Calu3 (cell line): ENCODE data around the gene IRF1. TPM values are rescaled to one million over a fixed set of nuclear protein-coding genes. Genes with fewer than 3 reads are reported as not detected.

Experiments
- BruUV-seq: library from RNA; stranded (reverse); fragments of 400-500 nt; replicated peaks from 2 replicates; lab custom pipeline; 2021; lab: Mats Ljungman, UMichigan
- CTCF ChIA-PET: fragments of 300-600 bp; sonication (Branson Sonifier 250); formaldehyde crosslinking; loops from one replicate; lab custom pipeline; 2022; ENCODE audit warnings: antibody characterized with exemption; lab: Charles Lee
- DNase-seq: peaks from one replicate; pipeline ENCODE4 v3.0.0; 2022
- H3K27ac Mint-ChIP-seq: one replicate; pipeline ENCODE4 v1.8.0; 2022; ENCODE audit warnings: mixed read lengths; ENCODE audit not compliant: unreplicated experiment
- H3K27me3 Mint-ChIP-seq: one replicate; pipeline ENCODE4 v1.8.0; 2022; ENCODE audit warnings: mixed read lengths; ENCODE audit not compliant: unreplicated experiment
- H3K36me3 Mint-ChIP-seq: one replicate; pipeline ENCODE4 v1.8.0; 2022; ENCODE audit warnings: mild to moderate bottlenecking, moderate library complexity, mixed read lengths; ENCODE audit not compliant: insufficient read depth, unreplicated experiment
- H3K4me1 Mint-ChIP-seq: one replicate; pipeline ENCODE4 v1.8.0; 2022; ENCODE audit warnings: mild to moderate bottlenecking, low read depth, mixed read lengths; ENCODE audit not compliant: unreplicated experiment
- H3K4me3 Mint-ChIP-seq: one replicate; pipeline ENCODE4 v1.8.0; 2022; ENCODE audit warnings: mild to moderate bottlenecking, low read depth, moderate library complexity, mixed read lengths; ENCODE audit not compliant: unreplicated experiment
- H3K9me3 Mint-ChIP-seq: one replicate; pipeline ENCODE4 v1.8.0; 2022; ENCODE audit warnings: low read depth, mixed read lengths; ENCODE audit not compliant: unreplicated experiment
- intact Hi-C: fragments of 100-400 bp; cut with micrococcal nuclease; formaldehyde crosslinking; loops from one replicate; pipeline ENCODE4 v1.10.0; 2022; ENCODE audit not compliant: unreplicated experiment
- total RNA-seq: library from RNA; stranded (reverse); gene quantifications from 2 replicates; pipeline ENCODE4 v1.2.3, GENCODE V29; 2022
- TF ChIP-seq, protein P1 (sequence below): fragments of 200-600 bp; IDR thresholded peaks from one replicate; pipeline ENCODE4 v1.8.0; 2022; ENCODE audit warnings: antibody characterized with exemption; ENCODE audit not compliant: unreplicated experiment

The IRF1 gene
- total RNA-seq, 1 experiment from 2014 or later = 64.0 TPM

DNA sequence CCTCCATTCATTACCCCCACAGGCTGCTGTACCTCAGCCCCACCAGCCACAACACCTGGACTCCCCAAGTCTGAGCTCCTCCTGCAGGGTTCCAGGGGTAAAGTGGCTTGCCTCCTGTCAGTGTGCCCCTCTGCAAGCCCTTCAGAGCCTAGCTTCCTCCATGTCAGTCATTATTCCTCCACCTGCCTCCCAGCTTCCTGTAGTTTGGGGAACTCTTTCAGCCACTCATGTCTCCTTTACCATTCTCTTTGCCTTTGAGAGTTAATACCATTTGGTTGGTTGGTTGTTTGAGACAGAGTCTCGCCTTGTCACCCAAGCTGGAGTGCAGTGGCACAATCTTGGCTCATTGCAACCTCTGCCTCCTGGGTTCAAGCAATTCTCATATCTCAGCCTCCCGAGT is 36.2 kb downstream of the IRF1 start:
- DNase-seq = no peak
- TF ChIP-seq, protein P1, sequence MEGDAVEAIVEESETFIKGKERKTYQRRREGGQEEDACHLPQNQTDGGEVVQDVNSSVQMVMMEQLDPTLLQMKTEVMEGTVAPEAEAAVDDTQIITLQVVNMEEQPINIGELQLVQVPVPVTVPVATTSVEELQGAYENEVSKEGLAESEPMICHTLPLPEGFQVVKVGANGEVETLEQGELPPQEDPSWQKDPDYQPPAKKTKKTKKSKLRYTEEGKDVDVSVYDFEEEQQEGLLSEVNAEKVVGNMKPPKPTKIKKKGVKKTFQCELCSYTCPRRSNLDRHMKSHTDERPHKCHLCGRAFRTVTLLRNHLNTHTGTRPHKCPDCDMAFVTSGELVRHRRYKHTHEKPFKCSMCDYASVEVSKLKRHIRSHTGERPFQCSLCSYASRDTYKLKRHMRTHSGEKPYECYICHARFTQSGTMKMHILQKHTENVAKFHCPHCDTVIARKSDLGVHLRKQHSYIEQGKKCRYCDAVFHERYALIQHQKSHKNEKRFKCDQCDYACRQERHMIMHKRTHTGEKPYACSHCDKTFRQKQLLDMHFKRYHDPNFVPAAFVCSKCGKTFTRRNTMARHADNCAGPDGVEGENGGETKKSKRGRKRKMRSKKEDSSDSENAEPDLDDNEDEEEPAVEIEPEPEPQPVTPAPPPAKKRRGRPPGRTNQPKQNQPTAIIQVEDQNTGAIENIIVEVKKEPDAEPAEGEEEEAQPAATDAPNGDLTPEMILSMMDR = no peak
- no peaks in the 10 kb centered on the region for H3K27me3 Mint-ChIP-seq
- intact Hi-C loops = no loop called here
- no peaks in the 10 kb centered on the region for H3K36me3 Mint-ChIP-seq
- H3K4me3 Mint-ChIP-seq = no peak overlapping the region
- H3K9me3 Mint-ChIP-seq = peaks cover 5% of the 10 kb centered on the region
- H3K27ac Mint-ChIP-seq = no peak overlapping the region
- H3K4me1 Mint-ChIP-seq = peaks cover 19% of the 10 kb centered on the region
- BruUV-seq = no TSS peak
- CTCF ChIA-PET = no interaction called here

DNA sequence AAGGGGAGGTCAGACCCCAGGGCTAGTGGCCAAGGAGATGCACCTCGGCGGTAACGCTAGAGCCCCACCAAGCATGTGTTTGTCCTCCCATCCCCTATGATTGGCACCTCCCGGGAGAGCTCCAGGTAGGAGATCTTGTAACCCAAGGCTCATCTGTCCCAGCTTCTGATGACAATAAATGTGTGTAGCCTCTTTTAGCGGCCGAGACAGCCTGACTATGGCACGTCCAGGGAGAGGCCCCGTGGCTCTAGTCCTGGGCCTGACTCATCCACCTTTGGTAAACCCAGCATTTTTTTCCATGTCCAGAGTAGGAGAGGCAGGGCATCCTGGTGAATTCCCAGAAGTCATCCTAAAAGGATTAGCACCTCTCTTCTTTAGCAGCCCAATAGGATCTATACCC is 39.2 kb downstream of the IRF1 start:
- Mint-ChIP-seq H3K27ac (no peak overlapping the region), H3K9me3 (peaks cover 14% of the 10 kb centered on the region), H3K4me1 (peaks cover 19% of the 10 kb centered on the region), H3K36me3 (no peaks in the 10 kb centered on the region), H3K4me3 (no peak overlapping the region), H3K27me3 (no peaks in the 10 kb centered on the region)
- no peak for DNase-seq
- BruUV-seq = no TSS peak
- CTCF ChIA-PET = no interaction called here
- TF ChIP-seq, protein P1 = no peak
- intact Hi-C loops = no loop called here

DNA sequence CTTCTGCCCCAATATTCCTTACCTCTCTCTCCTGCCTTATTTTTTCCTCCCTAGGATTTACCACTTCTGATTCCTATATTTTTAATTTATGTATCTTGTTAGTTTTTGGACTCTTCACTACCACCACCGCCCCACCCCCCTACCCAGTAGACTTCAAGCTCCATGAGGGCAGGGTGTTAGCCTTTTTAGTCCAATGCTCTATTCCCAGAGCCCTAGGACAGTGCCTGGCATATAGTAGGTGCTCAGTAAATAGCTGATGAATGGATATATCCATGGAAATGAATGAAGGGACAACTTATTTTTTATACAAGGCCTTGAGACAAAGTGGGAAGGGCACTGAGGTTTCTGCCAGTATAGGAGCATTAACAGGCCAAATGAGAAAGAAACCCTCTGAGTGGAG is 41.5 kb downstream of the IRF1 start:
- H3K4me3 Mint-ChIP-seq = no peak overlapping the region
- intact Hi-C loops = no loop called here
- H3K36me3 Mint-ChIP-seq = no peaks in the 10 kb centered on the region
- CTCF ChIA-PET = no interaction called here
- peaks cover 14% of the 10 kb centered on the region for H3K9me3 Mint-ChIP-seq
- DNase-seq = no peak
- peaks cover 30% of the 10 kb centered on the region for H3K4me1 Mint-ChIP-seq
- H3K27ac Mint-ChIP-seq = no peak overlapping the region
- TF ChIP-seq, protein P1 = no peak
- no TSS peak for BruUV-seq
- H3K27me3 Mint-ChIP-seq = no peaks in the 10 kb centered on the region

DNA sequence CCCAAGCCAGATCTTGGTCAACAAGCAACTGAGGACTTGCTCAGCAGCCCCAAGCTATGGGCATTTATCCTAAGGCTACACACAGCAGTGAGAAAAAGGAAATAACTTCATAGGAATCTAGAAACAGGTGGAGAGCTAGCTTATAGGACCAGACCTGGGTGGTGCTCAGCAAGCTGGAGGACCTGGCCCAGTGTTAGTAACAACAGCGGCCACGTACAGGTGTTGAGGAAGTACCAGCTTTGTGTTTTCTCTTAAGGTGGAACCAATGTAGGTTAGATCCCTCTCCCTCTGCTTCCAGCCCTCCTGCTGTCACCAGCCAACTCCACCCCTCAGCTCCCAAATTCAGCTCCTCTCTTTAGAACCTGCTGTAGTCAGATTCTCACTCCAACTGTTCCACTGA is 43.4 kb downstream of the IRF1 start:
- H3K9me3 Mint-ChIP-seq = peaks cover 9% of the 10 kb centered on the region
- TF ChIP-seq, protein P1 = no peak
- no TSS peak for BruUV-seq
- DNase-seq = no peak
- no peaks in the 10 kb centered on the region for H3K27me3 Mint-ChIP-seq
- intact Hi-C loops = no loop called here
- H3K4me3 Mint-ChIP-seq = no peak overlapping the region
- CTCF ChIA-PET = interaction anchor here (0.5 to 0.8 kb wide), 4 partner anchors 16 to 491 kb away, joined by 3 to 5 read pairs (median 3); no protein-coding TSS in a partner anchor
- H3K4me1 Mint-ChIP-seq = peaks cover 30% of the 10 kb centered on the region
- no peaks in the 10 kb centered on the region for H3K36me3 Mint-ChIP-seq
- H3K27ac Mint-ChIP-seq = no peak overlapping the region
